Measurements from ENCODE around the gene RALGAPA2. TPM values are rescaled to one million over a fixed set of nuclear protein-coding genes. Genes with fewer than 3 reads are reported as not detected.
"Not testable (repeated sequence)": the region's sequence is repeated elsewhere in the genome, so short reads cannot be mapped to it uniquely, and the experiment has no call there.

The RALGAPA2 gene
- total RNA-seq, 2 donors from 2014 or later = 27.8 to 28.5 TPM

DNA sequence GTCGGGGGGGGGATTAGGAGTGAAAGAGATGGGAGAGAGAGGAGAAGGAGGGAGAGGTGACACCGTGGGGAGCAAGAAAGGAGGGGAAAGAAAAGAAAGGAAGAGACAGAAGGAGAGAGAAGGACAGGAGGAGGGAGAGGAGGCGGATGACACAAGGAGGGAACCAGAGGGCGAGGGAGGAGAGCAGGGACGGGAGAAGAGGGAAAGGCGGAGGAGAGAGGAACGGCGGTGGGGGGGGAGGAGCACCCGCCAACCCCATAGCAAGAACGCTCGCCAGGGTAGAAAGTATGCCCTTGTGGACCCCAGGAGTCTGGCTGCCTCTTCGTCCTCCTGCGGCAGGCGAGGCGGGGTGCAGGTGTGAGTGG lies 349.0 kb downstream of the RALGAPA2 start:
- Histone ChIP-seq H3K27ac (no peak overlapping the region), H3K9me3 (no peaks in the 10 kb centered on the region), H3K36me3 (no peaks in the 10 kb centered on the region), H3K4me1 (peaks cover 0 to 29% of the 10 kb centered on the region in 2 donors), H3K27me3 (peaks cover 34 to 44% of the 10 kb centered on the region in 2 donors), H3K4me3 (no peak overlapping the region)
- DNase-seq (ENCODE audit: low spot score) = no peak
- TF ChIP-seq, protein P1, sequence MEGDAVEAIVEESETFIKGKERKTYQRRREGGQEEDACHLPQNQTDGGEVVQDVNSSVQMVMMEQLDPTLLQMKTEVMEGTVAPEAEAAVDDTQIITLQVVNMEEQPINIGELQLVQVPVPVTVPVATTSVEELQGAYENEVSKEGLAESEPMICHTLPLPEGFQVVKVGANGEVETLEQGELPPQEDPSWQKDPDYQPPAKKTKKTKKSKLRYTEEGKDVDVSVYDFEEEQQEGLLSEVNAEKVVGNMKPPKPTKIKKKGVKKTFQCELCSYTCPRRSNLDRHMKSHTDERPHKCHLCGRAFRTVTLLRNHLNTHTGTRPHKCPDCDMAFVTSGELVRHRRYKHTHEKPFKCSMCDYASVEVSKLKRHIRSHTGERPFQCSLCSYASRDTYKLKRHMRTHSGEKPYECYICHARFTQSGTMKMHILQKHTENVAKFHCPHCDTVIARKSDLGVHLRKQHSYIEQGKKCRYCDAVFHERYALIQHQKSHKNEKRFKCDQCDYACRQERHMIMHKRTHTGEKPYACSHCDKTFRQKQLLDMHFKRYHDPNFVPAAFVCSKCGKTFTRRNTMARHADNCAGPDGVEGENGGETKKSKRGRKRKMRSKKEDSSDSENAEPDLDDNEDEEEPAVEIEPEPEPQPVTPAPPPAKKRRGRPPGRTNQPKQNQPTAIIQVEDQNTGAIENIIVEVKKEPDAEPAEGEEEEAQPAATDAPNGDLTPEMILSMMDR (IDR thresholded peaks at IDR 0.05) = no peak

DNA sequence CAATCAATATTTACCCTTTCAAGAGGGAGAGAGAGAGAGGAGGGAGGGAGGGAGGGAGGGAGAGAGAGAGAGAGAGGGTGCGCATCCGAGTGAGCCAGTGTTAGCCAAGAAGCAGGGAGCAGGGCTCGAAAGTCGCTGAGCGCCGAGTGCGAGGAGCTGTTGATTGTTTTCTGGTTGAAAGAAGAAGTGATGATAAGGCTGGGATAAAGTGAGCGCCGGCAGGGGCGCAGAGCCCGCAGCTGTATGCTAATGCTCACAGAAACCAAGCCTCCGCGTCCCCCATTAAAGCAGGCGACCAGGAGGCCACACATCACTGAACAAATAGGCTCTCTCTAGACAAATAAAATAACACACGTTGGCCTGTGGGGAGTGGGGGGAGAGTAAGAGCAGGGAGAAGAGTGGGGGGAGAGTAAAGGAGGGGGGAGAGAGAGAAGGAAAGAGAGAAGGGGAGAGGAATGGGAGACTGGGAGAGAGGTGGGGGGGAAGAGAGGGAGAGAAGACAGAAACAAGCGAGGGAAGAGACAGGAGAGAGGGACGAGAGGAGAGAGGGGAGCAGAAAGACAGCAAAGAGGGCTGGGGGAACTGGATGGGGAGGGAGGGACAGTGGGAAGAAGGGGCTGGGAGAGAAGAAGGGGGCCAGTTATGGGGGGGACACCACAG lies 349.5 kb downstream of the RALGAPA2 start:
- DNase-seq (ENCODE audit: low spot score) = no peak
- TF ChIP-seq, protein P1 (IDR thresholded peaks at IDR 0.05) = no peak
- peaks cover 34 to 44% of the 10 kb centered on the region in 2 donors for H3K27me3 ChIP-seq

DNA sequence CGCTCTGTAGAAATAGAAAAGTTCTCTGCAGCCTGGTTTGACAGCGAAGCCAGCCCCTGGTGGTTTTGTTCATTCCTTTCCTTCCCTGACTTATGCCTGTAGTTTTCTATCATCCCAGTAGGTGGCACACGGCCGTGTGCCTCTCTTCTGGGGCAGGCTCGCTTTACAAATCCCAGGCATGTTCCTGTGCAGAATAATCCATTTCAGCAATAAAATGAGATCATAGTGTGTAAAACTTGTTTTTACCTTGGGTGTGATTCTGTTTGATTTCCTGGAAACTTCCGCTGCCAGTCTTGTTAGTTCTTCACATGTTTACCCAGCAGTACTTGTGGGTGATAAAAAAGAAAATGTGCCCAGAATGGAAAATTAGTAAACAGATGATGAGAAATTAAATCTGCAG lies 352.0 kb downstream of the RALGAPA2 start:
- TF ChIP-seq, protein P1 (IDR thresholded peaks at IDR 0.05) = peak; percentile 56 to 81
- Histone ChIP-seq H3K4me3 (no peak overlapping the region), H3K36me3 (no peaks in the 10 kb centered on the region), H3K9me3 (no peaks in the 10 kb centered on the region), H3K4me1 (peaks cover 0 to 13% of the 10 kb centered on the region in 2 donors), H3K27me3 (peaks cover 20 to 24% of the 10 kb centered on the region in 2 donors), H3K27ac (no peak overlapping the region)
- no peak for DNase-seq (ENCODE audit: low spot score)

More for the DNA sequence above, 349.5 kb downstream of the RALGAPA2 start:
- H3K4me1 ChIP-seq = peaks cover 0 to 28% of the 10 kb centered on the region in 2 donors
- H3K9me3 ChIP-seq = no peaks in the 10 kb centered on the region
- no peaks in the 10 kb centered on the region for H3K36me3 ChIP-seq
- no peak overlapping the region for H3K4me3 ChIP-seq
- H3K27ac ChIP-seq = no peak overlapping the region

DNA sequence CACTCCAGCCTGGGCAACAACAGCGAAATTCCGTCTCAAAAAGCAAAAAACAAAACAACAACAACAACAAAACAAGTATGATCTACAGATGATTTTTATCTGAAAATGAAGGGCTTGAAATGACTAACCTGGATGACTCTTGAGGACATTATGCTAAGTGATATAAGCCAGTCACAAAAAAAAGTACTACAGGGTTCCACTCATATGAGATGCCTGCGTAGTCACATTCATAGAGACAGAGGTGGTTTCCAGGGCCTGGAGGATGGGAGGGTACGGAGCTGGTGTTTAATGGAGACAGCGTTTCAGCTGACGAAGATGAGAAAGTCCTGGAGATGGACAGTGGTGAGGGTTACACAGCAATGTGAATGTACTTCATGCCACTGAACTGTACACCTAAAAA lies 352.8 kb downstream of the RALGAPA2 start:
- DNase-seq (ENCODE audit: low spot score) = no peak
- H3K4me1 ChIP-seq = peaks cover 0 to 13% of the 10 kb centered on the region in 2 donors
- H3K36me3 ChIP-seq = no peaks in the 10 kb centered on the region
- H3K9me3 ChIP-seq = no peaks in the 10 kb centered on the region
- no peak overlapping the region for H3K4me3 ChIP-seq
- TF ChIP-seq, protein P1 (IDR thresholded peaks at IDR 0.05) = no peak
- H3K27ac ChIP-seq = no peak overlapping the region
- H3K27me3 ChIP-seq = peaks cover 13 to 16% of the 10 kb centered on the region in 2 donors

DNA sequence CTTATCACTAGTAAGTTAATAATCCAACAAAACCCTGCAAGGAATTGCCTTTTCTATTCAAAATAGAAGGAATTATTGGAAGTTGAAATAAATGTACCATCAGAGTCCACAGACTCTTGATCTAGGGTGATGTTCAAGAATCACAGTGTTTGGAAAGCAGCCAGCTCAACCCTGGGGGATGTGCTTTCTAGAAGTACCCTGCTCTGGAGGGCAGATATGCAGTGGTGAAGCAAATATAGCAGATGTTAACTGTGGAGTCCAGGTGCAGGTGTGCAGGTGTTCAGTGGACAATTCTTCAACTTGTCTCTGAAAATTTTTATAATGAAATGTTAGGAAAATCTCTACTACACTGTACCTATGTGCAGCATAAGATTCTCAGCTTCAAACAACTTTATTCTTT lies 353.6 kb downstream of the RALGAPA2 start:
- peaks cover 0 to 6% of the 10 kb centered on the region in 2 donors for H3K4me1 ChIP-seq
- H3K9me3 ChIP-seq = no peaks in the 10 kb centered on the region
- DNase-seq (ENCODE audit: low spot score) = no peak
- no peak overlapping the region for H3K4me3 ChIP-seq
- no peak overlapping the region for H3K27ac ChIP-seq
- TF ChIP-seq, protein P1 (IDR thresholded peaks at IDR 0.05) = no peak
- H3K36me3 ChIP-seq = no peaks in the 10 kb centered on the region
- H3K27me3 ChIP-seq = peaks cover 5 to 8% of the 10 kb centered on the region in 2 donors

DNA sequence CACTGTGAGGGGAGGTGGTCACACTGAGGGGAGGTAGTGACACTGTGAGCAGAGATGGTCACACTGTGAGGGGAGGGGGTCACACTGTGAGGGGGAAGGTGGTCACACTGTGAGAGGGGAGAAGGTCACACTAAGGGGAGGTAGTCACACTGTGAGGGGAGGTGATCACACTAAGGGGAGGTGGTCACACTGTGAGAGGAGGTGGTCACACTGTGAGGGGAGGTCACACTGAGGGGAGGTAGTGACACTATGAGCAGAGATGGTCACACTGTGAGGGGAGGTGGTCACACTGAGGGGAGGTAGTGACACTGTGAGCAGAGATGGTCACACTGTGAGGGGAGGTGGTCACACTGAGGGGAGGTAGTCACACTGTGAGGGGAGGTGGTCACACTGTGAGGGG lies 356.9 kb downstream of the RALGAPA2 start:
- H3K27ac ChIP-seq; H3K4me3 ChIP-seq; H3K27me3 ChIP-seq; H3K36me3 ChIP-seq; H3K4me1 ChIP-seq; H3K9me3 ChIP-seq; DNase-seq (ENCODE audit: low spot score): not testable (repeated sequence)

Data from right atrium auricular region (tissue), 2 donors.